Vagina (tissue), 2 donors: ENCODE results near the gene EML6. TPM values are rescaled to one million over a fixed set of nuclear protein-coding genes. Genes with fewer than 3 reads are reported as not detected.

Experiments
- DNase-seq, 2 donors: peaks; one replicate each; pipeline ENCODE4 v3.0.0-alpha.2; 2017; ENCODE audit errors: extremely low spot score in 2 of 2
- H3K27ac ChIP-seq: fragments of 200-600 bp; sonication (generic); one replicate; pipeline ENCODE4 v1.5.1; 2019
- H3K27me3 ChIP-seq: fragments of 200-600 bp; sonication (generic); one replicate; pipeline ENCODE4 v1.5.1; 2019
- H3K36me3 ChIP-seq, 2 donors: fragments of 200-600 bp; sonication (generic); one replicate each; pipeline ENCODE4 v1.5.1; 2017 to 2019
- H3K4me1 ChIP-seq: fragments of 200-600 bp; sonication (generic); one replicate; pipeline ENCODE4 v1.5.1; 2019
- H3K4me3 ChIP-seq, 2 donors: fragments of 200-600 bp; sonication (generic); 1 replicate in 1 of 2; 2 replicates in 1 of 2; pipeline ENCODE4 v1.5.1; 2016 to 2019
- H3K9me3 ChIP-seq: fragments of 200-600 bp; sonication (generic); one replicate; pipeline ENCODE4 v1.5.1; 2019
- CTCF ChIP-seq, 3 experiments: fragments of 450-650 bp in 2 of 3; fragments of 200-600 bp in 1 of 3; sonication (generic) in 1 of 3; IDR thresholded peaks; one replicate each; pipeline ENCODE4 v1.5.1; 2017 to 2019; ENCODE audit warnings: antibody characterized with exemption in 3 of 3, mild to moderate bottlenecking in 2 of 3, moderate library complexity in 2 of 3
- POLR2A ChIP-seq, 2 donors: fragments of 450-650 bp; IDR thresholded peaks; one replicate each; pipeline ENCODE4 v1.6.1; 2017; ENCODE audit warnings: antibody characterized with exemption in 2 of 2, mild to moderate bottlenecking in 2 of 2, moderate library complexity in 2 of 2
- POLR2AphosphoS5 ChIP-seq, 2 donors: sonication (generic); formaldehyde crosslinking; IDR thresholded peaks; one replicate each; pipeline ENCODE4 v1.9.0; 2017; ENCODE audit warnings: antibody characterized with exemption in 2 of 2, mild to moderate bottlenecking in 2 of 2, low read depth in 1 of 2; ENCODE audit not compliant: insufficient read depth in 1 of 2
- intact Hi-C: fragments of 100-400 bp; cut with DNase I; formaldehyde crosslinking; loops from one replicate; pipeline ENCODE4 v1.15.1; 2023
- total RNA-seq: library from RNA; depleted of rRNA; stranded (reverse); fragments of >200 nt; gene quantifications from one replicate; pipeline ENCODE4 v1.2.3, GENCODE V29; 2016

EML6 gene
- total RNA-seq, 1 donor from 2014 or later: 1.7 TPM

- TF ChIP-seq POLR2AphosphoS5 (IDR thresholded peaks at IDR 0.05; ENCODE audit: insufficient read depth in 1 of 2, low read depth in 1 of 2) (no peak), CTCF (IDR thresholded peaks at IDR 0.05) (no peak), POLR2A (IDR thresholded peaks at IDR 0.05) (no peak)
- no peak overlapping the region for H3K4me3 ChIP-seq
- intact Hi-C loops: no loop called here
- no peaks in the 10 kb centered on the region for H3K9me3 ChIP-seq
- H3K27me3 ChIP-seq: no peaks in the 10 kb centered on the region
- H3K36me3 ChIP-seq: no peaks in the 10 kb centered on the region
- peaks cover 7% of the 10 kb centered on the region for H3K4me1 ChIP-seq
- no peak for DNase-seq
- no peak overlapping the region for H3K27ac ChIP-seq
Measured at GRCh38 chr2:54956111-54956627, 232.7 kb downstream of the EML6 start.

- TF ChIP-seq POLR2AphosphoS5 (IDR thresholded peaks at IDR 0.05; ENCODE audit: insufficient read depth in 1 of 2, low read depth in 1 of 2): no peak
- intact Hi-C loops: no loop called here
Measured at GRCh38 chr2:54957321-54957999, 234.0 kb downstream of the EML6 start.

GRCh38 chr2:54958717-54959371 is 235.4 kb downstream of the EML6 start:
- Histone ChIP-seq H3K27me3 (no peaks in the 10 kb centered on the region), H3K4me1 (no peaks in the 10 kb centered on the region), H3K9me3 (no peaks in the 10 kb centered on the region), H3K27ac (no peak overlapping the region), H3K36me3 (no peaks in the 10 kb centered on the region), H3K4me3 (no peak overlapping the region)
- TF ChIP-seq POLR2A (IDR thresholded peaks at IDR 0.05) (no peak), CTCF (IDR thresholded peaks at IDR 0.05) (no peak), POLR2AphosphoS5 (IDR thresholded peaks at IDR 0.05; ENCODE audit: insufficient read depth in 1 of 2, low read depth in 1 of 2) (no peak)
- intact Hi-C loops: no loop called here
- DNase-seq: no peak

More at GRCh38 chr2:54957321-54957999, 234.0 kb downstream of the EML6 start:
- Histone ChIP-seq H3K9me3 (no peaks in the 10 kb centered on the region), H3K36me3 (no peaks in the 10 kb centered on the region), H3K4me3 (no peak overlapping the region), H3K27ac (no peak overlapping the region), H3K27me3 (no peaks in the 10 kb centered on the region), H3K4me1 (peaks cover 7% of the 10 kb centered on the region)
- no peak for DNase-seq

GRCh38 chr2:54960164-54960563 is 236.7 kb downstream of the EML6 start:
- peaks cover 4% of the 10 kb centered on the region for H3K4me1 ChIP-seq
- intact Hi-C loops: no loop called here
- no peak for TF ChIP-seq POLR2AphosphoS5 (IDR thresholded peaks at IDR 0.05; ENCODE audit: insufficient read depth in 1 of 2, low read depth in 1 of 2)
- TF ChIP-seq POLR2A (IDR thresholded peaks at IDR 0.05): no peak
- TF ChIP-seq CTCF (IDR thresholded peaks at IDR 0.05): no peak
- no peaks in the 10 kb centered on the region for H3K36me3 ChIP-seq
- no peaks in the 10 kb centered on the region for H3K27me3 ChIP-seq
- no peak overlapping the region for H3K27ac ChIP-seq
- no peak overlapping the region for H3K4me3 ChIP-seq
- no peaks in the 10 kb centered on the region for H3K9me3 ChIP-seq
- DNase-seq: no peak

- Histone ChIP-seq H3K4me3 (no peak overlapping the region), H3K4me1 (peaks cover 16% of the 10 kb centered on the region), H3K36me3 (no peaks in the 10 kb centered on the region), H3K27ac (peak overlapping the region; percentile 24), H3K27me3 (no peaks in the 10 kb centered on the region), H3K9me3 (no peaks in the 10 kb centered on the region)
- intact Hi-C loops: no loop called here
- no peak for DNase-seq
- TF ChIP-seq POLR2AphosphoS5 (IDR thresholded peaks at IDR 0.05; ENCODE audit: insufficient read depth in 1 of 2, low read depth in 1 of 2) (no peak), CTCF (IDR thresholded peaks at IDR 0.05) (no peak), POLR2A (IDR thresholded peaks at IDR 0.05) (no peak)
Measured at GRCh38 chr2:54962511-54962910, 239.0 kb downstream of the EML6 start.
